Measurements from ENCODE around the gene SPOCD1.
"Not testable (repeated sequence)": the region's sequence is repeated elsewhere in the genome, so short reads cannot be mapped to it uniquely, and the experiment has no call there.

DNA sequence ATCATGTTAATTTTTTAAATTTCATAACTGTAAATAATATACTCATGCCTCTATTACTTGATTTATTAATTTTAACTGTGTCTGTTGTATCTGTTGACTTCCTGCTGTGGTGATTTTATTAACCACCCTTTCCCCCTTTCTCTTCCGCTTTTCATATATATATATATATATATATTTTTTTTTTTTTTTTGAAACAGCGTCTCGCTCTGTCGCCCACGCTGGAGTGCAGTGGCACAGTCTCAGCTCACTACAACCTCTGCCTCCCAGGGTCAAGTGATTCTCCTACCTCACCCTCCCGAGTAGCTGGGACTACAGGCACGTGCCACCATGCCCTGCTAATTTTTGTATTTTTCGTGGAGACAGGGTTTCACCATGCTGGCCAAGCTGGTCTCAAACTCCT lies 1.1 kb upstream of the SPOCD1 start:
- TF ChIP-seq POLR2A (IDR thresholded peaks at IDR 0.05; ENCODE audit: low read length); ESRRA (IDR thresholded peaks at IDR 0.05; ENCODE audit: borderline replicate concordance, low read length); KDM1A (IDR thresholded peaks at IDR 0.05; ENCODE audit: low read depth); POLR2AphosphoS2 (conservative IDR thresholded peaks at IDR 0.05; ENCODE audit: low read length); CEBPB (IDR thresholded peaks at IDR 0.05); CHD2 (IDR thresholded peaks at IDR 0.05; ENCODE audit: low read length, partially characterized antibody); JUN (IDR thresholded peaks at IDR 0.05): not testable (repeated sequence)
- TF ChIP-seq, protein P1, sequence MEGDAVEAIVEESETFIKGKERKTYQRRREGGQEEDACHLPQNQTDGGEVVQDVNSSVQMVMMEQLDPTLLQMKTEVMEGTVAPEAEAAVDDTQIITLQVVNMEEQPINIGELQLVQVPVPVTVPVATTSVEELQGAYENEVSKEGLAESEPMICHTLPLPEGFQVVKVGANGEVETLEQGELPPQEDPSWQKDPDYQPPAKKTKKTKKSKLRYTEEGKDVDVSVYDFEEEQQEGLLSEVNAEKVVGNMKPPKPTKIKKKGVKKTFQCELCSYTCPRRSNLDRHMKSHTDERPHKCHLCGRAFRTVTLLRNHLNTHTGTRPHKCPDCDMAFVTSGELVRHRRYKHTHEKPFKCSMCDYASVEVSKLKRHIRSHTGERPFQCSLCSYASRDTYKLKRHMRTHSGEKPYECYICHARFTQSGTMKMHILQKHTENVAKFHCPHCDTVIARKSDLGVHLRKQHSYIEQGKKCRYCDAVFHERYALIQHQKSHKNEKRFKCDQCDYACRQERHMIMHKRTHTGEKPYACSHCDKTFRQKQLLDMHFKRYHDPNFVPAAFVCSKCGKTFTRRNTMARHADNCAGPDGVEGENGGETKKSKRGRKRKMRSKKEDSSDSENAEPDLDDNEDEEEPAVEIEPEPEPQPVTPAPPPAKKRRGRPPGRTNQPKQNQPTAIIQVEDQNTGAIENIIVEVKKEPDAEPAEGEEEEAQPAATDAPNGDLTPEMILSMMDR (IDR thresholded peaks at IDR 0.05) = not testable (repeated sequence)
